ENCODE data around the gene TMEM198. TPM values are rescaled to one million over a fixed set of nuclear protein-coding genes. Genes with fewer than 3 reads are reported as not detected.

The TMEM198 gene
- total and polyA plus RNA-seq, 2 experiments from 2014 or later: 5.6 to 13.7 TPM

DNA sequence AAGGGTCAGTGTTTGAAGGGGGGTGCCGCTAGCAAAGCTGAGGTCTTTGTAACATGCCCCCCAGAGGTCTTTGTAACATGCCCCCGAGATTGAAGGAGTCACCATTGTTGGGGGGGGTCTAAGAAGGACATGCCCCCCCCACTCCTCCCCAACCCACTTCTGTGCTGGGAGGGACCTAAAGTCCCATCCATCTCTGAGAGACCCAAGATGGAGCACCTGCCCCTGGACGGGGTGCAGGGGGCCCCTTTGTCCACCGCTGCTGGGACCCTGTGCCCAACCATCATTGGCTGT lies 35.4 kb upstream of the TMEM198 start:
- no peak overlapping the region for H3K27ac ChIP-seq (ENCODE audit: low read depth)
- H3K9me3 Mint-ChIP-seq: no peaks in the 10 kb centered on the region
- H3K36me3 ChIP-seq (ENCODE audit: insufficient read depth): no peaks in the 10 kb centered on the region
- H3K4me3 ChIP-seq: peak overlapping the region; percentile 67; the same call in 1 of the 2 replicates
- peaks cover 17% of the 10 kb centered on the region for H3F3A ChIP-seq (replicated peaks; ENCODE audit: low read depth)
- TF ChIP-seq EZH2 (IDR thresholded peaks at IDR 0.05; ENCODE audit: low read depth, unreplicated experiment) (no peak), STAT1 (IDR thresholded peaks at IDR 0.05; ENCODE audit: unreplicated experiment) (no peak), ETS1 (IDR thresholded peaks at IDR 0.05) (no peak), ZNF114 (CRISPR knock-in tag; IDR thresholded peaks at IDR 0.05) (no peak), EZH2phosphoT487 (IDR thresholded peaks at IDR 0.05; ENCODE audit: unreplicated experiment) (no peak), ZNF331 (CRISPR knock-in tag; IDR thresholded peaks at IDR 0.05; ENCODE audit: low read depth) (no peak), CREB1 (CRISPR knock-in tag; IDR thresholded peaks at IDR 0.05; ENCODE audit: low read depth) (no peak), JUNB (IDR thresholded peaks at IDR 0.05; ENCODE audit: unreplicated experiment) (no peak), CTCF (conservative IDR thresholded peaks at IDR 0.05; ENCODE audit: low read depth in 2 of 2) (no peak), POLR2AphosphoS5 (IDR thresholded peaks at IDR 0.05; ENCODE audit: low read depth) (no peak)
- TF ChIP-seq, protein P1, sequence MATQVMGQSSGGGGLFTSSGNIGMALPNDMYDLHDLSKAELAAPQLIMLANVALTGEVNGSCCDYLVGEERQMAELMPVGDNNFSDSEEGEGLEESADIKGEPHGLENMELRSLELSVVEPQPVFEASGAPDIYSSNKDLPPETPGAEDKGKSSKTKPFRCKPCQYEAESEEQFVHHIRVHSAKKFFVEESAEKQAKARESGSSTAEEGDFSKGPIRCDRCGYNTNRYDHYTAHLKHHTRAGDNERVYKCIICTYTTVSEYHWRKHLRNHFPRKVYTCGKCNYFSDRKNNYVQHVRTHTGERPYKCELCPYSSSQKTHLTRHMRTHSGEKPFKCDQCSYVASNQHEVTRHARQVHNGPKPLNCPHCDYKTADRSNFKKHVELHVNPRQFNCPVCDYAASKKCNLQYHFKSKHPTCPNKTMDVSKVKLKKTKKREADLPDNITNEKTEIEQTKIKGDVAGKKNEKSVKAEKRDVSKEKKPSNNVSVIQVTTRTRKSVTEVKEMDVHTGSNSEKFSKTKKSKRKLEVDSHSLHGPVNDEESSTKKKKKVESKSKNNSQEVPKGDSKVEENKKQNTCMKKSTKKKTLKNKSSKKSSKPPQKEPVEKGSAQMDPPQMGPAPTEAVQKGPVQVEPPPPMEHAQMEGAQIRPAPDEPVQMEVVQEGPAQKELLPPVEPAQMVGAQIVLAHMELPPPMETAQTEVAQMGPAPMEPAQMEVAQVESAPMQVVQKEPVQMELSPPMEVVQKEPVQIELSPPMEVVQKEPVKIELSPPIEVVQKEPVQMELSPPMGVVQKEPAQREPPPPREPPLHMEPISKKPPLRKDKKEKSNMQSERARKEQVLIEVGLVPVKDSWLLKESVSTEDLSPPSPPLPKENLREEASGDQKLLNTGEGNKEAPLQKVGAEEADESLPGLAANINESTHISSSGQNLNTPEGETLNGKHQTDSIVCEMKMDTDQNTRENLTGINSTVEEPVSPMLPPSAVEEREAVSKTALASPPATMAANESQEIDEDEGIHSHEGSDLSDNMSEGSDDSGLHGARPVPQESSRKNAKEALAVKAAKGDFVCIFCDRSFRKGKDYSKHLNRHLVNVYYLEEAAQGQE (IDR thresholded peaks at IDR 0.05; ENCODE audit: unreplicated experiment): no peak
- TF ChIP-seq, protein P2, sequence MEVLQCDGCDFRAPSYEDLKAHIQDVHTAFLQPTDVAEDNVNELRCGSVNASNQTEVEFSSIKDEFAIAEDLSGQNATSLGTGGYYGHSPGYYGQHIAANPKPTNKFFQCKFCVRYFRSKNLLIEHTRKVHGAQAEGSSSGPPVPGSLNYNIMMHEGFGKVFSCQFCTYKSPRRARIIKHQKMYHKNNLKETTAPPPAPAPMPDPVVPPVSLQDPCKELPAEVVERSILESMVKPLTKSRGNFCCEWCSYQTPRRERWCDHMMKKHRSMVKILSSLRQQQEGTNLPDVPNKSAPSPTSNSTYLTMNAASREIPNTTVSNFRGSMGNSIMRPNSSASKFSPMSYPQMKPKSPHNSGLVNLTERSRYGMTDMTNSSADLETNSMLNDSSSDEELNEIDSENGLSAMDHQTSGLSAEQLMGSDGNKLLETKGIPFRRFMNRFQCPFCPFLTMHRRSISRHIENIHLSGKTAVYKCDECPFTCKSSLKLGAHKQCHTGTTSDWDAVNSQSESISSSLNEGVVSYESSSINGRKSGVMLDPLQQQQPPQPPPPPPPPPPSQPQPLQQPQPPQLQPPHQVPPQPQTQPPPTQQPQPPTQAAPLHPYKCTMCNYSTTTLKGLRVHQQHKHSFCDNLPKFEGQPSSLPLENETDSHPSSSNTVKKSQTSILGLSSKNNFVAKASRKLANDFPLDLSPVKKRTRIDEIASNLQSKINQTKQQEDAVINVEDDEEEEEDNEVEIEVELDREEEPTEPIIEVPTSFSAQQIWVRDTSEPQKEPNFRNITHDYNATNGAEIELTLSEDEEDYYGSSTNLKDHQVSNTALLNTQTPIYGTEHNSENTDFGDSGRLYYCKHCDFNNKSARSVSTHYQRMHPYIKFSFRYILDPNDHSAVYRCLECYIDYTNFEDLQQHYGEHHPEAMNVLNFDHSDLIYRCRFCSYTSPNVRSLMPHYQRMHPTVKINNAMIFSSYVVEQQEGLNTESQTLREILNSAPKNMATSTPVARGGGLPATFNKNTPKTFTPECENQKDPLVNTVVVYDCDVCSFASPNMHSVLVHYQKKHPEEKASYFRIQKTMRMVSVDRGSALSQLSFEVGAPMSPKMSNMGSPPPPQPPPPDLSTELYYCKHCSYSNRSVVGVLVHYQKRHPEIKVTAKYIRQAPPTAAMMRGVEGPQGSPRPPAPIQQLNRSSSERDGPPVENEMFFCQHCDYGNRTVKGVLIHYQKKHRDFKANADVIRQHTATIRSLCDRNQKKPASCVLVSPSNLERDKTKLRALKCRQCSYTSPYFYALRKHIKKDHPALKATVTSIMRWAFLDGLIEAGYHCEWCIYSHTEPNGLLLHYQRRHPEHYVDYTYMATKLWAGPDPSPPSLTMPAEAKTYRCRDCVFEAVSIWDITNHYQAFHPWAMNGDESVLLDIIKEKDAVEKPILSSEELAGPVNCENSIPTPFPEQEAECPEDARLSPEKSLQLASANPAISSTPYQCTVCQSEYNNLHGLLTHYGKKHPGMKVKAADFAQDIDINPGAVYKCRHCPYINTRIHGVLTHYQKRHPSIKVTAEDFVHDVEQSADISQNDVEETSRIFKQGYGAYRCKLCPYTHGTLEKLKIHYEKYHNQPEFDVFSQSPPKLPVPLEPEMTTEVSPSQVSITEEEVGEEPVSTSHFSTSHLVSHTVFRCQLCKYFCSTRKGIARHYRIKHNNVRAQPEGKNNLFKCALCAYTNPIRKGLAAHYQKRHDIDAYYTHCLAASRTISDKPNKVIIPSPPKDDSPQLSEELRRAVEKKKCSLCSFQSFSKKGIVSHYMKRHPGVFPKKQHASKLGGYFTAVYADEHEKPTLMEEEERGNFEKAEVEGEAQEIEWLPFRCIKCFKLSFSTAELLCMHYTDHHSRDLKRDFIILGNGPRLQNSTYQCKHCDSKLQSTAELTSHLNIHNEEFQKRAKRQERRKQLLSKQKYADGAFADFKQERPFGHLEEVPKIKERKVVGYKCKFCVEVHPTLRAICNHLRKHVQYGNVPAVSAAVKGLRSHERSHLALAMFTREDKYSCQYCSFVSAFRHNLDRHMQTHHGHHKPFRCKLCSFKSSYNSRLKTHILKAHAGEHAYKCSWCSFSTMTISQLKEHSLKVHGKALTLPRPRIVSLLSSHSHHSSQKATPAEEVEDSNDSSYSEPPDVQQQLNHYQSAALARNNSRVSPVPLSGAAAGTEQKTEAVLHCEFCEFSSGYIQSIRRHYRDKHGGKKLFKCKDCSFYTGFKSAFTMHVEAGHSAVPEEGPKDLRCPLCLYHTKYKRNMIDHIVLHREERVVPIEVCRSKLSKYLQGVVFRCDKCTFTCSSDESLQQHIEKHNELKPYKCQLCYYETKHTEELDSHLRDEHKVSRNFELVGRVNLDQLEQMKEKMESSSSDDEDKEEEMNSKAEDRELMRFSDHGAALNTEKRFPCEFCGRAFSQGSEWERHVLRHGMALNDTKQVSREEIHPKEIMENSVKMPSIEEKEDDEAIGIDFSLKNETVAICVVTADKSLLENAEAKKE (CRISPR knock-in tag; IDR thresholded peaks at IDR 0.05): no peak
- H3K4me3 Mint-ChIP-seq: no peak overlapping the region
- no peak for ATAC-seq
- no peaks in the 10 kb centered on the region for H3K79me2 ChIP-seq (replicated peaks; ENCODE audit: insufficient read depth)
- H3K27me3 Mint-ChIP-seq (ENCODE audit: insufficient read depth, low read depth, poor library complexity): peaks cover 45% of the 10 kb centered on the region
- H3K9me2 ChIP-seq (ENCODE audit: insufficient read depth): no peaks in the 10 kb centered on the region
- no peak overlapping the region for H2AFZ ChIP-seq
- H3K36me3 Mint-ChIP-seq (ENCODE audit: low read depth): peaks cover 10% of the 10 kb centered on the region
- H3K4me1 Mint-ChIP-seq: peaks cover 77% of the 10 kb centered on the region
- H3K4me2 ChIP-seq: peak overlapping the region; percentile 92
- peaks cover 29% of the 10 kb centered on the region for H3K27me3 ChIP-seq (ENCODE audit: insufficient read depth)
- H3K4me1 ChIP-seq (ENCODE audit: insufficient read depth): peaks cover 61% of the 10 kb centered on the region
- H3K27ac Mint-ChIP-seq: no peak overlapping the region
- H4K20me1 ChIP-seq (replicated peaks; ENCODE audit: insufficient read depth): no peaks in the 10 kb centered on the region
- no peak for DNase-seq (ENCODE audit: low spot score)

Data from GM23338 (cell line).